ENCODE data around the gene PTMS. TPM values are rescaled to one million over a fixed set of nuclear protein-coding genes. Genes with fewer than 3 reads are reported as not detected.

Gene PTMS
- total RNA-seq, 1 experiment from 2014 or later: 633 TPM

DNA sequence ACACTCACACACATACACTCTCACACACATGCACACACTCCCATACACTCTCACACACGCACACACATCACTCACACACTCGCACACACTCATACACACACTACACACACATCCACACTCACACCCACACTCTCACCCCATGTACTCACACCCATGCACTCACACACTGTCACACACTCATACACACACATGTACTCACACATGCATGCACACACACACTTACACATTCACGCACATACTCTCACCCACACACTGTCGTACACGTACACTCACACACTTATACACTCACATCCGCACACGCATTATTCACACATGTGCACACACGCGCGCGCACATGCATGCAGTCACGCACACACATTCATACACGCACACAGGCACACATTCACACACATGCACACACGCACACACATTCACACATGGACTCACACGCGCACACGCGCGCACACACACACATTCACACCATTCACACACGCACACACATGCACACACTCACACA is 51.5 kb downstream of the PTMS start:
- Histone ChIP-seq H3K4me1 (replicated peaks; ENCODE audit: insufficient read depth) (no peaks in the 10 kb centered on the region; the same call in 1 of the 2 replicates), H3F3A (ENCODE audit: insufficient read depth, low read depth) (no peaks in the 10 kb centered on the region), H3K9me2 (ENCODE audit: insufficient read depth) (no peaks in the 10 kb centered on the region), H4K20me1 (ENCODE audit: insufficient read depth) (no peaks in the 10 kb centered on the region), H3K27me3 (ENCODE audit: insufficient read depth, low read depth) (peaks cover 61% of the 10 kb centered on the region), H2AFZ (no peak overlapping the region), H3K4me2 (no peak overlapping the region), H3K4me3 (no peak overlapping the region), H3K27ac (no peak overlapping the region), H3K36me3 (ENCODE audit: low read depth) (no peaks in the 10 kb centered on the region), H3K79me2 (ENCODE audit: low read depth) (no peaks in the 10 kb centered on the region), H3K9me3 (ENCODE audit: insufficient read depth, low read depth) (no peaks in the 10 kb centered on the region)
- no TSS peak for BruUV-seq (replicated peaks)
- ChIA-PET POLR2A (ENCODE audit: unreplicated experiment) (no interaction called here), CTCF (no interaction called here)
- TF ChIP-seq EZH2 (IDR thresholded peaks at IDR 0.05; ENCODE audit: low read depth) (no peak), CTCF (conservative IDR thresholded peaks at IDR 0.05) (no peak)
- DNase-seq: no peak
- intact Hi-C loops (cut with micrococcal nuclease; ENCODE audit: unreplicated experiment): no loop called here

DNA sequence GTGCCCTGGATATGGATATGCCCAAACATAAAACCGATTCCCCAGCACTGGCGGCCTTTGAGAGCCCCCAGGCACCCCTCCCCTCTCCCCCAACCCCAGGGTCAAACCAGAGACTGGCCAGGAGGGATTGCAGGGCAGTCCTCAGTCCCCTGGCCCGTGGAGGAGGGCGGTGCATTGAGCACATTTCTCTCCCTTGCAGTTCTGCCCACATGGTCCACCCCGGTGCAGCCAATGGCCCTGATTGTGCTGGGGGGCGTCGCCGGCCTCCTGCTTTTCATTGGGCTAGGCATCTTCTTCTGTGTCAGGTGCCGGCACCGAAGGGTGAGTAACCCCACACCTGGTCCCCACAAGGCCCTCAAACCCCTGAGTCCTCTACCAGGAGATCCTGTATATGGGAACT is 52.1 kb downstream of the PTMS start:
- POLR2A ChIA-PET (ENCODE audit: unreplicated experiment): no interaction called here
- TF ChIP-seq EZH2 (IDR thresholded peaks at IDR 0.05; ENCODE audit: low read depth) (no peak), CTCF (conservative IDR thresholded peaks at IDR 0.05) (no peak)
- no peaks in the 10 kb centered on the region for H3K36me3 ChIP-seq (ENCODE audit: low read depth)

GRCh38 chr12:6818645-6819044 is 52.5 kb downstream of the PTMS start:
- no peak overlapping the region for H3K27ac ChIP-seq
- POLR2A ChIA-PET (ENCODE audit: unreplicated experiment): no interaction called here
- CTCF ChIA-PET: no interaction called here
- H3F3A ChIP-seq (ENCODE audit: insufficient read depth, low read depth): no peaks in the 10 kb centered on the region
- H3K79me2 ChIP-seq (ENCODE audit: low read depth): no peaks in the 10 kb centered on the region
- no peak overlapping the region for H3K4me3 ChIP-seq
- intact Hi-C loops (cut with micrococcal nuclease; ENCODE audit: unreplicated experiment): no loop called here
- H4K20me1 ChIP-seq (ENCODE audit: insufficient read depth): no peaks in the 10 kb centered on the region
- TF ChIP-seq EZH2 (IDR thresholded peaks at IDR 0.05; ENCODE audit: low read depth) (no peak), CTCF (conservative IDR thresholded peaks at IDR 0.05) (no peak)
- H3K4me2 ChIP-seq: no peak overlapping the region
- H3K9me2 ChIP-seq (ENCODE audit: insufficient read depth): no peaks in the 10 kb centered on the region
- H2AFZ ChIP-seq: no peak overlapping the region
- H3K36me3 ChIP-seq (ENCODE audit: low read depth): no peaks in the 10 kb centered on the region
- no TSS peak for BruUV-seq (replicated peaks)
- DNase-seq: no peak
- H3K9me3 ChIP-seq (ENCODE audit: insufficient read depth, low read depth): no peaks in the 10 kb centered on the region
- no peaks in the 10 kb centered on the region; the same call in 1 of the 2 replicates for H3K4me1 ChIP-seq (replicated peaks; ENCODE audit: insufficient read depth)
- H3K27me3 ChIP-seq (ENCODE audit: insufficient read depth, low read depth): peaks cover 67% of the 10 kb centered on the region

More for the DNA sequence above, 52.1 kb downstream of the PTMS start:
- Histone ChIP-seq H2AFZ (no peak overlapping the region), H3K9me3 (ENCODE audit: insufficient read depth, low read depth) (no peaks in the 10 kb centered on the region), H3K4me3 (no peak overlapping the region), H3K4me1 (replicated peaks; ENCODE audit: insufficient read depth) (no peaks in the 10 kb centered on the region; the same call in 1 of the 2 replicates), H3K79me2 (ENCODE audit: low read depth) (no peaks in the 10 kb centered on the region), H4K20me1 (ENCODE audit: insufficient read depth) (no peaks in the 10 kb centered on the region), H3K9me2 (ENCODE audit: insufficient read depth) (no peaks in the 10 kb centered on the region), H3K27ac (no peak overlapping the region), H3K27me3 (ENCODE audit: insufficient read depth, low read depth) (peaks cover 66% of the 10 kb centered on the region), H3F3A (ENCODE audit: insufficient read depth, low read depth) (no peaks in the 10 kb centered on the region), H3K4me2 (no peak overlapping the region)
- CTCF ChIA-PET: no interaction called here
- no peak for DNase-seq
- BruUV-seq (replicated peaks): no TSS peak
- intact Hi-C loops (cut with micrococcal nuclease; ENCODE audit: unreplicated experiment): no loop called here

All from PC-9 (cell line).